GM13976 (cell line): ENCODE measurements around the gene LRIT1.

Experiments used
- DNase-seq: peaks from one replicate; pipeline ENCODE4 v3.0.0; 2012; ENCODE audit warnings: low spot score
- in situ Hi-C: fragments of 300-500 bp; cut with MboI; formaldehyde crosslinking; loops from one replicate; pipeline ENCODE4 v1.12.0; 2022; ENCODE audit warnings: low sequenced_read_pairs, mixed read lengths, inconsistent platforms; ENCODE audit not compliant: unreplicated experiment
- TF ChIP-seq, protein P1 (sequence below): IDR thresholded peaks from 2 replicates; pipeline ENCODE4 v1.5.1; 2012; ENCODE audit warnings: borderline replicate concordance, mild to moderate bottlenecking; ENCODE audit not compliant: insufficient read depth; ENCODE audit errors: extremely low read depth, missing control alignments, control extremely low read depth

Gene LRIT1

DNA sequence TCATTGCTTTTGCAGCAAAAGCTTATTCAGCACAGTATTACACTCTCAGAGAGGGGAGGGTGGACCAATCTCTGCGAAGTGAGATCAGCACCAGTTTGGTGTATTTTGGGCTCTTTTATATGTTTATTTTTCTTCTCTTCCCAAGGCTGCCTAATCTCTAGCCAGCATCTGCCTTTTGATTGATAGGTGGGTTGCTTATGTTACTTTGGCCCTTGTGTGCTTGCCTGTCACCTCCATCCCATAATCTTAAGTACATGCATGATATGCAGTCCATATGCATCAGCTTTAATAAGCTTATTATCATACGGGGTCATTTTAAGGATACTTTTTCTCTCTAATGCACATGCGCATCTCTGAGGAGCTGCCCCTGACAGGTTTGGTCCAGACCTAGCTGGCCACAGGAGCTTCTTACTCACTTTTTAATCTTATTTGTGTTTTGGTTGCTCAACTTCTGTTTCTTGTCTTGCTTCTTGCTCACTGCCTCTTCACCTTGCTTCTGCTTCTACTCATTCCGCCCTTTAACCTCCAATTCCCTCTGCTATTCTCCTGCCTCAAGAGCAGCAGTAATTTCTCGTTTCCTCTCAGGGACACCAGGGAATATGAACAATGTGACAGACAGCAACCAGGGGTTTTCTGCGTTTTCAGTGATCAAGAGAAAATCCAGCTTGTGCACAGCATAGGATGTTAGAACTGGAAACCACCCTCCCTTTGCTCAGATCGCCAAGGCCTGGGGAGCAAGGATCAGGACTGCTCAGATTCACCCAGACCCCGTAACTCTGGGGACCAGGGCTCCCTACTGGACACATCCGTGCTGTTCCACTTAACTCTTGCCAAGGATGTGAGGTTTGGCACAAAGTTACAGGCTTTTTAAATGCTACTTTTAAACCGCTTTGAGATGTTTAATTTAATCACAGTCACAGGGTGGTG is 13.5 kb upstream of the LRIT1 start:
- in situ Hi-C loops: no loop called here
- DNase-seq: no peak
- TF ChIP-seq, protein P1, sequence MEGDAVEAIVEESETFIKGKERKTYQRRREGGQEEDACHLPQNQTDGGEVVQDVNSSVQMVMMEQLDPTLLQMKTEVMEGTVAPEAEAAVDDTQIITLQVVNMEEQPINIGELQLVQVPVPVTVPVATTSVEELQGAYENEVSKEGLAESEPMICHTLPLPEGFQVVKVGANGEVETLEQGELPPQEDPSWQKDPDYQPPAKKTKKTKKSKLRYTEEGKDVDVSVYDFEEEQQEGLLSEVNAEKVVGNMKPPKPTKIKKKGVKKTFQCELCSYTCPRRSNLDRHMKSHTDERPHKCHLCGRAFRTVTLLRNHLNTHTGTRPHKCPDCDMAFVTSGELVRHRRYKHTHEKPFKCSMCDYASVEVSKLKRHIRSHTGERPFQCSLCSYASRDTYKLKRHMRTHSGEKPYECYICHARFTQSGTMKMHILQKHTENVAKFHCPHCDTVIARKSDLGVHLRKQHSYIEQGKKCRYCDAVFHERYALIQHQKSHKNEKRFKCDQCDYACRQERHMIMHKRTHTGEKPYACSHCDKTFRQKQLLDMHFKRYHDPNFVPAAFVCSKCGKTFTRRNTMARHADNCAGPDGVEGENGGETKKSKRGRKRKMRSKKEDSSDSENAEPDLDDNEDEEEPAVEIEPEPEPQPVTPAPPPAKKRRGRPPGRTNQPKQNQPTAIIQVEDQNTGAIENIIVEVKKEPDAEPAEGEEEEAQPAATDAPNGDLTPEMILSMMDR: no peak

GRCh38 chr10:84248794-84249193 is 7.4 kb upstream of the LRIT1 start:
- no peak for DNase-seq
- TF ChIP-seq, protein P1: no peak
- in situ Hi-C loops: no loop called here

- TF ChIP-seq, protein P1: no peak
- in situ Hi-C loops: no loop called here
Measured at GRCh38 chr10:84247496-84247895, 6.2 kb upstream of the LRIT1 start.

DNA sequence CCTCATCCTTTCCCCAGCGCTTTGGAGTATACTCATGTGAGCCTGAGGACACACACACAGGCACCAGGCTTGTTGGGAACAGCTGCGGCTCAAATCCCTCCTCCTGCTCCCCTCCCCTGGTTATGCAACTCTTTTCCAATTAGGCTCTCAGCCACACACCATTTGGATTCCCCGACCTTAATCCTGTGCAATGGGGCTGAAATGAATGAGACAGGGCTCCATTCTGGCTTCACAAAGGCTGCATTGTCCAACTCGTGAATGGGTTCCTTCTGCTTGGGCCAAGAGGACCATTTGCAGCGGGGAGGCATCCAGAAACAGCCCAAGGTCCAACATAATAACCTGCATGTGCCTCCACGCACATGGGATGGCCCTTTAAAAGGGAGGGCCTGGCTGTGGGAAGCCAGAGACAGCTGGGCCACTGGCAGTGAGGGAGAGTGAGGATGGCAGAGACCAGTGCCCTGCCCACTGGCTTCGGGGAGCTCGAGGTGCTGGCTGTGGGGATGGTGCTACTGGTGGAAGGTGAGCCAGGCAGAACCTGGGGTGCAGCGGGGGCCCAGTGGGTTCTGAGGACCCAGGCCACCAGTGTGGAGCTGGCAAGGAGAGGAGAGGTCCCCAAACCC is 3.4 kb upstream of the LRIT1 start, which contains the start of gene RGR:
Gene RGR, plus strand, starts transcription at position 403 of the 620 bp plus-strand sequence. Its CDS starts 38 bp downstream, at position 441.
- no peak for DNase-seq
- in situ Hi-C loops: no loop called here
- TF ChIP-seq, protein P1: no peak

More at GRCh38 chr10:84247496-84247895, 6.2 kb upstream of the LRIT1 start:
- DNase-seq: no peak

GRCh38 chr10:84243759-84244158 is 2.4 kb upstream of the LRIT1 start:
- TF ChIP-seq, protein P1: no peak
- in situ Hi-C loops: no loop called here
- DNase-seq: no peak

DNA sequence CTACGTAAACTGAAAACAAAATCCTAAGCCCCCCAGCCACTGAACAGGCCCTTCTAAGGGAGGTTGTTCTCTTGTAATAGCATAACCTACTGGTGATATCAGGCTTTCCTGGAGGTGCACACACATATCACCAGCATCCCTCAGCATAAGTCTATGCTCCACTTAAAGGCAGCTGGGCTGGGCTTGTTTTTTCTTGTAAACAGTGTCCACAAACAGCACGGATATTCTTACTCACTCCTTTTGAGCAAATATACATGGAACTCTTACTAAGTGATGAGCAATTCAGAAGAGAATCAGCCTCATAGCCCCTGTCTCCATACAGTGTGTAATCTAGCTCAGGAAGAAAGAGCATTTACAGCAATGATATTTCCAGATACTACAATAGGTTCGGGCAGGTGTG is 2.4 kb downstream of the LRIT1 start:
- TF ChIP-seq, protein P1: no peak
- no peak for DNase-seq
- in situ Hi-C loops: no loop called here
